ENCODE data around the gene MYH7. TPM values are rescaled to one million over a fixed set of nuclear protein-coding genes. Genes with fewer than 3 reads are reported as not detected.

MYH7 gene
- polyA plus RNA-seq, 3 donors = 0.19 to 0.53 (median 0.35) TPM

DNA sequence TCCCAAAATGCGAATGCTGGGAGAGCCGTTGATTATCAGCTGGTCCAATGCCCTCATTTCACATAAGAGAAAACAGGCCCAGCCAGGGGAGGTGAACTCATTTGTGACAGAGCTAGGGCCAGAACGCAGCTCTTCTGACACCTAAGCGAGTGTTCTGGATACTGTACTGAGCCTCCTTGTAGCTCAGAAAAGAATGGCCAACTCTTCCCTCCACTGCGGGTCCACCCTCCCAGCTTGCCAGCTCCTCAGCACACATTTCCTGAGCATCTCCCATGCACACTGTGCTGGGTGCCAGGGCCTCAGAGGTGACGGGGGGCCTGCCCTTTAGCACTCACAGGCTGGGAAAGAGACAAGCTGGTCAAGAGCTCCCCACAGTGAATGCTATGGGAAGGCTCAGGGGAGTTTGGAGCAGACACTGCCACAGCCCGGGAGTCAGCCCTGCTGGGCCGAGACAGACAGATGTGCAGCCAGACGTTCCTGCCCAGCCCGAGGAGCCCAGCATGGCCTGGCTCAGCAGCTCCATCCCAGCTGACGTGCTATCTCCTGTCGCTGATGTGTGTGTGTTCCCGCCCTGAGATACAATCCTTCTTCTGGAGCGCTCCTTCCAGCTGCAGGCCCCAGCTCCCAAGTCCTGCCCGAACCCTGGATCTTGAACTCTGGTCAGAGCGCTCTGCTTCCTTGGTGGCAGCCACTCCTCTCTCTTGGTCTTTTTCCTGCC, 55.1 kb downstream of the MYH7 start:
- DNase-seq (ENCODE audit: extremely low read depth in 1 of 11, low read depth in 9 of 11, low spot score in 4 of 11) = no peak

DNA sequence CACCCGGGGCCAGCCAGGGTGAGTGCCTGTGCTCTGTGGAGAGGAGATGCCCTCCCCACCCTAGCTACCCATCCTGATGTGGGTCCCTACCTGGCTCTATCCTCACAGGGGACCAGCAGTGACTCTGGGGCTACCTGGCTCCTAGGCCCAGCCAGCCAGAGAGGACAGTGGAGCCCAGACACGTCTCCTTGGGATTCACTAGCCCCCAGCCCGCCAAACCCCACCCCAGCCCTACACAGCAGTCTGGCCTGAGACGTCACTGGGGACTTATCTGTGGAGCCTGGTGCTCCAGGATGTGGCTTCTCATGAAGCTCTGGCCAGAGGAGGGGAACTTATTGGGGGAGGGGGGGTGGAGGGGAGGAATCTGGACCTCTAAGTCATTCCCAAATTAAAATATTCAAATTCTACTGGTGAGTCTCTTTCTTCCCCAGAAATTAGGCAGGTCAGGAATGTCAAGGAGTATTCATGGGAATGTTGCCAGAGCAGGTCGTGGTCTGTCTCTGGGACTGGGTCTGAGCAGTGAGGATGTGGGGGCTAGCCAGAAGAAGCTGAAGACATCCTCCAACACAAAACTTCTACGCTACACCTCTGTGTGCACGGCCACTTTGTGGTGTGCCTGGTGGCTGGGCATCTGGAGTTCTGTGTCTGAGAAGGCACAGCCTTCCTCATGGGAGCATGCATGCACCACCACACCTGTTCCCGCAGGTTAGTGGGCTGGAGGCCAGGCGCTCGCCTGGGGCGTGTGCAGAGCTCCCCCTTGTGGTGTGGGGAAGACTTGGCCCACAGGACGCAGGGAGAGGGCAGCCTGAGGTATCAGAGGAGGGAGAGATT, 55.9 kb downstream of the MYH7 start:
- DNase-seq (ENCODE audit: extremely low read depth in 1 of 11, low read depth in 9 of 11, low spot score in 4 of 11) = peak in 2 of 11 donors; percentile 26

DNA sequence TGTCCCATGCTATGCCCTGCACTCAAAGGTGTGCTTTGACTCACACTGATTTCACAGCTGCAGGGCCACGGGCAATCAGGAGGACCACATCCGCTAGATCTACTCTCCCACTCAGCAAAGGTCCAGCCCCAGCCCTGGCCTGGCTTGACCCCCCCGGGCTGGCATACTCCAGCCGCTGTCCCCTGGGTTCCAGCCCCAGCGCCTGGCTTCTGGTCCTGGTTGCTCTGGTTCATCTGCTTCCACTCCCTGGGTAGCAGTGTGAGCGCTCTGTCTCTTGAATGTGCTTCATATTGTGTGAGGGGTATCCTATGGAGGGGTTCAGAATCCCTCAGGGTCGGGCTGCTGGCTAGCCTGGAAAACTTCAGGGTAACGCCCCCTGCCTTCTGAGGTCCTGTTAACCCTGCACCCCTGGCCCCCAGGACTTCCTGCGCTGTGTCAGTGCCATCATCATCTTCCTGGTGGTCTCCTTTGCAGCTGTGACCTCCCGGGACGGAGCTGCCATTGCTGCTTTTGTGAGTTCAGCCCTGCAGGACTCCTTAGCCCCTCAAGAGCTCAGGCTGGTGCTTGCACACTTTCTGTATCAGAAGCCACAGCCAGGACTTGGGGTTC, 56.7 kb downstream of the MYH7 start:
- no peak for DNase-seq (ENCODE audit: extremely low read depth in 1 of 11, low read depth in 9 of 11, low spot score in 4 of 11)

DNA sequence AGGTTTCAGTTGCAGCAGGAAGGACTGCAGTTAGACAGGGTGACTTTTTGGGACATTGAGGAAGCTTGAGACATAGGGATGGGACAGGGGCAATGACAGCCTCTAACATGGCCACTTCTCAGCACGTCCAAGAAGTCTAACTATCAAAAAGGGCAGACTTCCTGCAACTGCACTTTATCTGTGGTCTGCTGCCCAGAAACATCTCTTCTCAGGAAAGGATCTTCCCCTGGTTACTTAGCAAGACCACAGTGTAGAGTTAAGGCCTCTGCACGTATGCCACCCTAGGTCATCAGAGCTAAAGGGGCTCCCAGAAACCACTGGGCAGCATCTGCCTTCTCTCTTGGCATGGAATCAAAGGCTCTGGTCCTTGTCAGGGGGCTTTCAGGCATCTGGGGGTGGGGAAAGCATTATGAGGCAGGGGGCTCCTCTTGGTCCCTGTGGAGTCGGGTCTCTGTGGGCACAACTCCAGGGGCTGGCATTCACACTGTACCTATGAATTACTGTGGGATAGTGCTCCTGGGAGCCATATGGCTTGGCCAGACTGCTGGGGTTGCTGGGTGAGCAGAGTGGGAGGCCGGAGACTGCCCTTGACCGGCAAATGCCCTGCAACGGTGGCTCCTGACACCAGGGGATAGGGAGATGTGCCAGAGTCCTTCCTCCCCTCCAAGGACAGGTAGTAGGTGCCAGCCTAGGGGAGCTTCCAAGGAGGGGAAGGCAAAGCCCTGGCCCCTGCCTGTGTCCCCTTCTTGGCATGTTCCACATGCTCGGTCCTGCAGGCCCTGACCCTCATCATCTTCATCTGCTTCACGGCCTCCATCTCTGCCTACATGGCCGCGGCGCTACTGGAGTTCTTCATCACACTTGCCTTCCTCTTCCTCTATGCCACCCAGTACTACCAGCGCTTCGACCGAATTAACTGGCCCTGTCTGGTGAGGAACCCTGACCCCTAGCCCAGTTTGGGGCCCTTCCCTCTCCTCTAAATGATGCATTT, 57.6 kb downstream of the MYH7 start:
- DNase-seq (ENCODE audit: extremely low read depth in 1 of 11, low read depth in 9 of 11, low spot score in 4 of 11) = no peak

DNA sequence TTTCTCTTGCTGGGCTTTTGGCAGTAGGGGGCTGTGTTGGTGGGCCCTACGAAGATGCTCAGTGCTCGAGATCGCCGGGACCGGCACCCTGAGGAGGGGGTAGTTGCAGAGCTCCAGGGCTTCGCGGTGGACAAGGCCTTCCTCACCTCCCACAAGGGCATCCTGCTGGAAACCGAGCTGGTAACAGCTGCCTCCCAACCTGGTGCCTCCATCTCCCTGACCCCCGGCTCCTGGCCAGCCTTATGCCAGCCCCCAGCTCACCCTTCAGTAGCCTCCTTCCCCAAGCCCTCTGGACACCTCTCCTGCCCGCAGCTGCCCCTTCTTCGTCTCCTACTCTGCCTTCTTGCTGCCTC, 58.3 kb downstream of the MYH7 start:
- no peak for DNase-seq (ENCODE audit: extremely low read depth in 1 of 11, low read depth in 9 of 11, low spot score in 4 of 11)

DNA sequence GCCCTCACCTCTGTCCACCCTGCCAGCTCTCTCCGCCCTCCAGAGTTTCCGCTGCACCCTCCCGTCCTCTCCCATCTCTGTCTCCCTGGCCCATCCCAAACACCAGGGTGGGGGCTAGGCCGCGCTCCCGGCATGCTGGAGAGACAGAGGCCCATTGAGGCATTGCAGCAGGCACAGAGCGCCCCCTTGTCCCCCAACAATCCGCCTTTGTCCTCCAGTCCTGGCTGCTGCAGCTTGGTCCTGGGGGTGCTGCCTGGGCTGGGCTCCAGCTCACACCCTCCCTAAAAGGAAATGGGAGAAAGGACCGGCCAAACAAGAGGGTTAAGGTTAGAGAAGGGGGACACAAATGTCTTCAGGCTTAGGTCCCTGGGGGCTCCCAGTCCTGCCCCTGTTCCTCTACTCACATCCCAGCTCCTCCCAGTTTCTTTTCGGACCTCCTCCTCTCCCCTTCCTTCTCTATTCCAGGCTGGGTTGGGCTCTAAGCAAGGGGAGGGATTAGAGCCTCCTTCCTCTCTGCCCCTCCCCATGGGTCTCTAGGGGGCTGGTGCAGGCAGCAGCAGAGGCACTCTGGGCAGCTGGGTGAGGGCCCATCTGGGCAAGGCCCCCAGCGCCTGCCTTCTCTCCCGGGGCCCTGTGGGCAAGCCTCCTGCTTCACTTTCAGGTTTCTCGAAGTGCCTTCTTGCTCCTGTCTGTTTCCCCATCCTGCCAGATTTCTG, 58.8 kb downstream of the MYH7 start, which contains the start of gene CMTM5:
Gene CMTM5 (plus strand): TSS at position 565 of the 716 bp plus-strand sequence. CDS start 206 bp downstream, outside the sequence.
- DNase-seq (ENCODE audit: extremely low read depth in 1 of 11, low read depth in 9 of 11, low spot score in 4 of 11) = peak in 1 of 11 donors; percentile 12

DNA sequence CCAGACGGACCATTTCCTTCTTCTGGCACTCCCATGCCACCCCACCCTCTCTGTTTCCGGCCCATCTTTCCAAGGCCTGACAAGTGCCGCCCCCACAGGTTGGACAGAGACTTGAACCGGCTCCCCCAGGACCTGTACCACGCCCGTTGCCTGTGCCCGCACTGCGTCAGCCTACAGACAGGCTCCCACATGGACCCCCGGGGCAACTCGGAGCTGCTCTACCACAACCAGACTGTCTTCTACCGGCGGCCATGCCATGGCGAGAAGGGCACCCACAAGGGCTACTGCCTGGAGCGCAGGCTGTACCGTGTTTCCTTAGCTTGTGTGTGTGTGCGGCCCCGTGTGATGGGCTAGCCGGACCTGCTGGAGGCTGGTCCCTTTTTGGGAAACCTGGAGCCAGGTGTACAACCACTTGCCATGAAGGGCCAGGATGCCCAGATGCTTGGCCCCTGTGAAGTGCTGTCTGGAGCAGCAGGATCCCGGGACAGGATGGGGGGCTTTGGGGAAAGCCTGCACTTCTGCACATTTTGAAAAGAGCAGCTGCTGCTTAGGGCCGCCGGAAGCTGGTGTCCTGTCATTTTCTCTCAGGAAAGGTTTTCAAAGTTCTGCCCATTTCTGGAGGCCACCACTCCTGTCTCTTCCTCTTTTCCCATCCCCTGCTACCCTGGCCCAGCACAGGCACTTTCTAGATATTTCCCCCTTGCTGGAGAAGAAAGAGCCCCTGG, 59.8 kb downstream of the MYH7 start:
- DNase-seq (ENCODE audit: extremely low read depth in 1 of 11, low read depth in 9 of 11, low spot score in 4 of 11) = no peak

DNA sequence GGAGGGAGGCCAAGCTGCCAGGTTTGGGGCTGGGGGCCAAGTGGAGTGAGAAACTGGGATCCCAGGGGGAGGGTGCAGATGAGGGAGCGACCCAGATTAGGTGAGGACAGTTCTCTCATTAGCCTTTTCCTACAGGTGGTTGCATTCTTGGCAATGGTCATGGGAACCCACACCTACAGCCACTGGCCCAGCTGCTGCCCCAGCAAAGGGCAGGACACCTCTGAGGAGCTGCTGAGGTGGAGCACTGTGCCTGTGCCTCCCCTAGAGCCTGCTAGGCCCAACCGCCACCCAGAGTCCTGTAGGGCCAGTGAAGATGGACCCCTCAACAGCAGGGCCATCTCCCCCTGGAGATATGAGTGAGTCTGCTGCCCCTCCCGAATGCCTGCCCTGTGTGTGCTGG, 62.4 kb downstream of the MYH7 start:
- DNase-seq (ENCODE audit: extremely low read depth in 1 of 11, low read depth in 9 of 11, low spot score in 4 of 11) = no peak

DNA sequence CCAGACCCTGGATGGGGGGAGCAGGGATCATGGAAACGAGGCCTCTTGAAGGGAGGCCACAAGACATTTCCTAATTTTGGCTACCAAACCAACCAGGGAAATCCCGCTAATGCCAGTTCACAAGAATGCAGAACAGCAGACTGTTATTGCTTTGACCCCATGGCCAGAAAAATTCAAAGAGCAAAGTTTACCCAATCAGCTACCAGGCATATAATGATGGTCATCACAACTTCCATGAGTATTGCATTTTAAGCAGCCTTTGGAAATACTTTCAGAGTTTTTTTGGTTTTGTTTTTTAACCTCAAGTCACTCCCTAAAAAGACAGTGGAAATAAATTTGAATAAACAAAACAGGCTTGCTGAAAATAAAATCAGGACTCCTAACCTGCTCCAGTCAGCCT, 63.0 kb downstream of the MYH7 start, which contains the start of gene IL25:
Gene IL25 (plus strand): TSS at position 301 of the 400 bp plus-strand sequence.
- DNase-seq (ENCODE audit: extremely low read depth in 1 of 11, low read depth in 9 of 11, low spot score in 4 of 11) = no peak

DNA sequence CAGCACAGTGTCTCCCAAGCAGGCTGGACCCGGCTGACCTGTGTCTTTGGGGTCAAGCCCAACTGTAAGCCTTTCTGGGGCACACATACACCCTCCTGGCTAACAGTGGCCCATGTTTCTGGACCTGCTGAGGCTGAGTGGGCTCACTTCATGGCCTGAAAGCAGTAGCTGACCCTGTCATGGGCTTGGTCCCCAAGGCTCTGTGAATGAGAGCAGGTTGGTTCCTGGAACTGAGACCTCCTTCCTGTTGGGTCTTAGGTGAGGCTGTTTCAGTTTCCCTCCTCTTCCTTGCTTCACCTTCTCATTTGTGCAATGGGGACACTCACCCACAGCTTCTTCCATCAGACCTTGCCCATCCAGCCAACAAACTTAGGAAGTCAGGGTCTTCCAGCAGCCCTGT, 63.6 kb downstream of the MYH7 start:
- no peak for DNase-seq (ENCODE audit: extremely low read depth in 1 of 11, low read depth in 9 of 11, low spot score in 4 of 11)

DNA sequence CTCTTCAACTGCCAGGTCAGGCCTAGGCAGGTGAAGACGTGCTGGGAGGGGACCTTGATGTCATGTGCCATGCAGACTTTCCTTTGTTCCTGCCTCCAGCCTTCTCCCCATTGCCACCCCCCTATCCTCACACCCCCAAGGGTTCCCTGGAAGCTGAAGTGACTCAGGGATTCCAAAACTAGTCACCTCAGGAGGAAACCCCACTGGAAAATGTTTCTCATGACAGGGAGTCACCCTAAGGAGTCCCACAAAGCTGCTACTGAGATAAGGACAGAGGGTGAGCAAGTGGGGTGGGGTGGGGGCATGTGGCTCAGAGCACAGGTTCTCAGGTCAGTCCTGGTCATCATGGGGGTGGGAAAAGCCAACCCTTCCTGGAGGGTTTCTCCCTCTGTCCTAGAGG, 65.2 kb downstream of the MYH7 start:
- DNase-seq (ENCODE audit: extremely low read depth in 1 of 11, low read depth in 9 of 11, low spot score in 4 of 11) = no peak

DNA sequence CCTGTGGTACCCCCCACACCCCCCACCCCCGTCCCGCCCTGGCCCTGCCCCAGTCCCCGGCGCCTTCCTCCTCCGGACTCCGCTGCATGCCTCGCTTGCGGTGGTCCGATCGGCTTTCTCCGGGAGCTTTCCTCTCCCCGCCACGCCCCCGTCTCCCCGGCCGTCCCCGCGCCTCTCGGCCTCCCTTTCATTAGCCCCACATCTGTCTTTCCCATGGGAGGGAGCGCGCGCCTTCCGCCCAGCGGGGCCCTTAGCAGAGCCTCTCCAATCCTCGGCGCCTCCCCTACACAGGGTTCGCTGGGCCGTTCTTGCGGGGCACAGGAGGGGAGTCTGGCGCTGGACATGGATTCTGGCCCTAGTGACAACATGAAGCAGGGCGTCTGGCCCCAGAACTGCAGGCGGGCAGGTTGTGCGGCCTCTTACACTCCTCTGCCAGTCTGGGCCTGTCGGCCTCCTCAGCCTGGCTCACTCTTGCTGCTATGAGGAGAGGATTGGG, 69.0 kb downstream of the MYH7 start:
- peak in 8 of 11 donors; percentile 59 to 87 (median 82) for DNase-seq (ENCODE audit: extremely low read depth in 1 of 11, low read depth in 9 of 11, low spot score in 4 of 11)

DNA sequence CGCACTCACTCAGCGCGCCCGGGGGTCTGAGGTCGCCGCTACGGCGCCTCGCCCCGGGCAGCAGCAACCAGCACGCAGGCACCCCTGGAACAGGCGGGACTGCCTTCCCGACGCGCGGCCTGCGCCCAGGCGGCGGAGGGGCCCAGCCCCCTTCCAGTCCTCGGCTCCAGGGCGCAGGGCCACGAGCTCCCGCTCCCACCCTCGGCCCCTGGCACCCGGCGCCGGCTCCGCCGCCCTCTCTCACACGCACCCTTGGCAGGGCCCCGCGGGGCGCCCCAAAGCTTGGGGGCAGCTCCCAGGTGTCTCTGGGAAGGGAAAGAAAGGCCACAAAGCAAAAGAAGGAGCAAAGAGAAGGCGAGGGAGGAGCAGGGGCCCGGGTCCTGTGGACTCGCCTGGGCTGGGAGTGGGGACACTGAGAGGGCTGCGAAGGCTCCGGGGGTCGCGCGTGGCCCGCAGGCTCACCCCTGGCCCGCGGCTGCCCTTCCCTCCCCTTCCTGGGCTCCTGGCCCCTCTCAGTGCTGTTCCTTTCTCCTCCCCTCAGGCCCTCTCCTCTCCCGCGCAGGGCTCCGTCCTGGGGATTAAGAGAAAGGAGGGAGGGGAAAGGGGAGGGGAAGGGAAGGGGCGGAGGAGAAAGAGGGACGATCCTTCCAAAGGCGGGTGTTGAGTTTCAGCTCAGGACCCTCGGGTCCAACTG, 69.6 kb downstream of the MYH7 start:
- DNase-seq (ENCODE audit: extremely low read depth in 1 of 11, low read depth in 9 of 11, low spot score in 4 of 11) = peak in 10 of 11 donors; percentile 82 to 94 (median 89)

DNA sequence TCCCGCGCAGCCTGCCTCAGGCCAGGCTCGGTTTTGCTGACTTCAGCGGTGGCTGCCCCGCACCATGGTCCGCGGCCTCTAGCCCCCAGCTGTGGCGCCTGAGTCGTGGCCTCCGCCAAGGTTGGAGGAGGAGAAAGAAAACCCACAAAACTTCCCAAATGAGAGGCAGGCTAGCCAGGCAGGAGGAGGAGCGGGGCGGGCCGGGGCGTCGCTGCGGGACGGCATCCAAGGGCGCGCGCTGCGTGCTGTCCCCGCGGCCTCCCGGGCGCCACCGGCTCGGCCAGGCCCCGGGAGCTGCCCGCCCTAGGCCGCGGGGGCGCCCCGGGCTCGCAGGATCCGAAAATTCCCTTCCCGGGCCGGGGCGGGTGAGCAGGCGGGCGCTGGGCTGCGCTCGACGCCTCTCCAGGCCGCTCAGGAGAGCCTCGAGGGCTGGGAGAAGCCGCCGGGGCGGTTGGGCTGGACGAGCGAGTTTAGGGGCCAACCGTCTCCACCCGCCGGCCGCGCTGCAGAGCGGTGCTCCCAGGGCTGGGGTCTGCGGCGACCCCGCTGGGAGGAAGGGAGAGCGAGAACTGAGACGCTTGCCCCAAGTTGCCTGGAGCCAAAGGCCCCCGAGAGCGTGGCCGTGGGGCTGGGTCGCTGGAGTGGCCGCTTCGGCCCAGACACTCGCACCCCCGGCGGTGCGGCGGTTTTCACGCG, 70.3 kb downstream of the MYH7 start, which contains the start of gene EFS:
Gene EFS (minus strand): TSS at position 137 of the 696 bp plus-strand sequence. CDS start 147 bp downstream, outside the sequence.
- peak in 4 of 11 donors; percentile 10 to 42 (median 32) for DNase-seq (ENCODE audit: extremely low read depth in 1 of 11, low read depth in 9 of 11, low spot score in 4 of 11)

DNA sequence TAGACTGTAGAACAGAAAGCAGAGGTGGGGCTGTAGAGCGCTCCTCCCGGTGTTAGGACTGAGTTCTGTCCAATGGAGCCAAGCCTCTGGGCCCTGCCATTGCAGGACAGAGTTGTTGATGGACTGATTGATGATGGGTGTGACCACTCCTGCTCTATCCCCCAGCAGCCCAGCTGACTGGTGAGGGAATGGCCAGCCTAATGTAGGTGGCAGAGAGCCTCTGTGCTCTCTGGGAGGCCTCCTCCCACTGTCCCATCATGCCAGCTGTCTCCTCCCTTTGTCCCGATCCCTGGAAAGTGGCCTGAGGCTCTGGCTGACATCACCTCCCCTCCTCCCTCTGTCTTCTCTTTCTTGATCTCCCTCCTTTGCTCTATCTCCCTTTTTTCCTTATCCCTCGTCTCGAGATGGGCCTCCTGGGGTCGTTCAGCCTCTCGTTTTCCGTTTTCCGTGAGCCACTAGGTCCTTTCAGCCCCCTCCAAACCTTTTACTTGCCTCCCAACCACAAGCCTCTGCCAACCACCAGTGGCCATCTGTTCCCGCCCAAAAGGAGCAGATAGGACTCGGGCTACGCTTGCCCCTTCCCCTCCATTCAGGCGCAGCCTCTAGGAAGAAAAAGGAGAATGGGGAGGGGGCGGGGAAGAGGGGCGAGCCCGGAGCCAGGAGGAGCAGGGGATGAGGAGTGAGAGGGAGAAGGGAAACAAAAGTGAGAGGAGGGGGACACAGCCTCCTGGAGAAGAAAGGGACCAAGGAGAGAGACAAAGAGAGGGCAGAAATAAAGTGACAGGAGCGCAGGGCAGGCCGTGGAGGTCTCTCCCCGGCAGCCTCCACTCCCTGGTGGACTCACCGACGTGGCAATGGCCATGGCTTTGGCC, 71.1 kb downstream of the MYH7 start:
- peak in 4 of 11 donors; percentile 20 to 25 (median 22) for DNase-seq (ENCODE audit: extremely low read depth in 1 of 11, low read depth in 9 of 11, low spot score in 4 of 11)
